ENCODE results near the gene ERBB4.

The ERBB4 gene

DNA sequence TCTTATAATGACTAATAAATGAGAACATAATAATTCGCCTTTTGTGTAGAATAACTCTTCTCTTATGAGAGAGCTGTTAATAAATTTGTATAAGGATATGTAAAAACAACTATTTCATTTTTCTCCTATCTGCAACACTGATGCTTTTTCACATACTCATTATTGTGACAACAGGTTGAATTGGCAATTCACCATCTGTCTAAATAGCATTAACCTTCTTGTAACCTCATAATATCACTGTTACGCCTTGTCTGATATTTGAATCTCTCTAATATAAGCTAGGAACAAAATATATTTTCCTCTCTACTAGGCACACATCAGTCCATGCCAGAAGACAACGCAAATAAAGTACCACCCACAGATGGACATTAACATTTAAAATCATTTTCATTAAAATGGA, 1043.3 kb downstream of the ERBB4 start:
- Histone ChIP-seq H3K4me3 (ENCODE audit: low read length) (no peak overlapping the region), H3K4me1 (ENCODE audit: control insufficient read depth, insufficient read depth, low read length) (0 out of 2 replicates have a peak, but pooled peaks cover 2% of the 10 kb centered on the region), H3K9me3 (ENCODE audit: control insufficient read depth, insufficient read depth, low read length) (no peaks in the 10 kb centered on the region), H3K27me3 (ENCODE audit: control insufficient read depth, insufficient read depth, low read length) (no peaks in the 10 kb centered on the region), H3K27ac (ENCODE audit: low read length) (no peak overlapping the region), H3K36me3 (ENCODE audit: control insufficient read depth, insufficient read depth, low read length) (no peaks in the 10 kb centered on the region)
- DNase-seq (ENCODE audit: low read depth, low spot score): no peak
- no CpG with 5 or more reads among the region's 3 CpGs for WGBS (ENCODE audit: insufficient coverage, insufficient read length)

GRCh38 chr2:211494536-211494935, 1044.1 kb downstream of the ERBB4 start:
- Histone ChIP-seq H3K4me3 (ENCODE audit: low read length) (no peak overlapping the region), H3K36me3 (ENCODE audit: control insufficient read depth, insufficient read depth, low read length) (no peaks in the 10 kb centered on the region), H3K27me3 (ENCODE audit: control insufficient read depth, insufficient read depth, low read length) (no peaks in the 10 kb centered on the region), H3K4me1 (ENCODE audit: control insufficient read depth, insufficient read depth, low read length) (0 out of 2 replicates have a peak, but pooled peaks cover 2% of the 10 kb centered on the region), H3K27ac (ENCODE audit: low read length) (no peak overlapping the region), H3K9me3 (ENCODE audit: control insufficient read depth, insufficient read depth, low read length) (no peaks in the 10 kb centered on the region)
- DNase-seq (ENCODE audit: low read depth, low spot score): no peak
- no CpG with 5 or more reads among the region's 3 CpGs for WGBS (ENCODE audit: insufficient coverage, insufficient read length)

- no peak overlapping the region for H3K27ac ChIP-seq (ENCODE audit: low read length)
- no CpG with 5 or more reads among the region's 8 CpGs for WGBS (ENCODE audit: insufficient coverage, insufficient read length)
- H3K9me3 ChIP-seq (ENCODE audit: control insufficient read depth, insufficient read depth, low read length): no peaks in the 10 kb centered on the region
- no peak for DNase-seq (ENCODE audit: low read depth, low spot score)
- no peaks in the 10 kb centered on the region for H3K36me3 ChIP-seq (ENCODE audit: control insufficient read depth, insufficient read depth, low read length)
- H3K27me3 ChIP-seq (ENCODE audit: control insufficient read depth, insufficient read depth, low read length): no peaks in the 10 kb centered on the region
- H3K4me3 ChIP-seq (ENCODE audit: low read length): no peak overlapping the region
- H3K4me1 ChIP-seq (ENCODE audit: control insufficient read depth, insufficient read depth, low read length): 0 out of 2 replicates have a peak, but pooled peaks cover 2% of the 10 kb centered on the region
Measured at GRCh38 chr2:211494085-211494484, 1044.5 kb downstream of the ERBB4 start.

GRCh38 chr2:211487733-211488132, 1050.9 kb downstream of the ERBB4 start:
- no peaks in the 10 kb centered on the region for H3K27me3 ChIP-seq (ENCODE audit: control insufficient read depth, insufficient read depth, low read length)
- H3K9me3 ChIP-seq (ENCODE audit: control insufficient read depth, insufficient read depth, low read length): no peaks in the 10 kb centered on the region
- no peaks in the 10 kb centered on the region for H3K4me1 ChIP-seq (ENCODE audit: control insufficient read depth, insufficient read depth, low read length)
- no peak overlapping the region for H3K27ac ChIP-seq (ENCODE audit: low read length)
- no peak for DNase-seq (ENCODE audit: low read depth, low spot score)
- H3K4me3 ChIP-seq (ENCODE audit: low read length): no peak overlapping the region
- no peaks in the 10 kb centered on the region for H3K36me3 ChIP-seq (ENCODE audit: control insufficient read depth, insufficient read depth, low read length)
- WGBS (ENCODE audit: insufficient coverage, insufficient read length): no CpG with 5 or more reads among the region's 2 CpGs

DNA sequence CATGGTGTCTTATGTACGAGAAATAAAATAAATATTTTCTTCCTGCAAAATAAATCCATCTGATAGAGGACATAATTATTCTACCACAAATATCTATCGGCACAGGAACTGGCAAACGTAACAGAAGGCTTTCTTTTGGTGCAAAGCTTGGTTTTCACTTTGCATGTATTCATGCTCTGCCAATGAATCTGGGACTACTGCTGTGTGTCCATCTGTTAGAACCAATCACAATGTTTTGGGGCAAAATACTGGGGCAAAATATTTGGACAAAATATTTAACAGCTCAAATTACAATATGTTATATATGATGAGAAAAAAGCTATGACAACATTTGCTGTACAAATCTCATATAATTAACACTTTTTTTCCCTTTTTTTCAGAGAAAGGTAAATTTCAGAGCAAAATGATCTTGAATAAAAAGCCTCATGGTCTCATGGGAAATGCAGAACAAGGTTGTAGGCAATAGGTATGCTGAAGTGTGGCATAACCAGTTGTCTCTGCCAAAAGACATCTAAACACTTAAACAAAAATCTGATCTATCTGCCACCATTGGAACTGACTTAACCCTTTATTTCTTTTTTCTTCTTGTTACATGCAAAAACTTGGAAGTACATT, 1059.0 kb downstream of the ERBB4 start:
- no peak overlapping the region for H3K4me3 ChIP-seq (ENCODE audit: low read length)
- WGBS (ENCODE audit: insufficient coverage, insufficient read length): no CpG with 5 or more reads among the region's 3 CpGs

DNA sequence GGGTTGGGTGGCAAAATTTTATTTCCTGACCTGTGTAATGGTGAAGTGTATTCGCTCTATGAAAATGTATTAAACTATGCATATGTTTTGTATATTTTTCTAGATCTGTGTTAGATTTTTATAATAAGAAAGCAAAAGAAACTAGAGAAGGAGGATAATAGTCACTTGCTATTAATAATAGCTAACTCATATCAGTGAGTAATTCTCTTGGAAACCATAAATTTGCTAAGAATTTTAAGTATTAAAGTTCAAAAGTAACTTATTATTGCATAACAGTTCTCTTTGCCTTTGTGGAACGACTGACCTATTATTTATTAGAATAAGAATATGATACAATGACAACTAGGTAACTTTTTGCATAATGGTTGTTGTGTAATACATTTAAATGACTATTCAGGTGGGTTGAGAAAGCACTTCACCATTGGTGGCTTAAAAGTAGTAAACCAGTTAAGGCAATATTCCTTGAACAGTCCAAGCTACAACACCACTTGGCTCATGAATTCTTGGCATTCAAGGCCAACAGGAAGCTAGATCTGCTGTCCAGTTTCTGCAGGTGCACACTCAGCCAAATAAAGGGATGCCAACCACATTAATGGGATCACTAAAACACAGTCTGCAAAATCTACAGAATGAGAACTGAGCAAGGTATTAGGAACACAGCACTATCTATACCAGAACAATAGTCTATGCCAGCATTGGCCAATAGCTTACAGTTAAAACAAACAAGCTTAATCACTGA, 1060.9 kb downstream of the ERBB4 start:
- Histone ChIP-seq H3K27me3 (ENCODE audit: control insufficient read depth, insufficient read depth, low read length) (no peaks in the 10 kb centered on the region), H3K9me3 (ENCODE audit: control insufficient read depth, insufficient read depth, low read length) (no peaks in the 10 kb centered on the region), H3K36me3 (ENCODE audit: control insufficient read depth, insufficient read depth, low read length) (no peaks in the 10 kb centered on the region), H3K4me1 (ENCODE audit: control insufficient read depth, insufficient read depth, low read length) (no peaks in the 10 kb centered on the region), H3K27ac (ENCODE audit: low read length) (no peak overlapping the region), H3K4me3 (ENCODE audit: low read length) (no peak overlapping the region)
- no CpG with 5 or more reads among the region's 2 CpGs for WGBS (ENCODE audit: insufficient coverage, insufficient read length)
- no peak for DNase-seq (ENCODE audit: low read depth, low spot score)

More for the DNA sequence above, 1059.0 kb downstream of the ERBB4 start:
- Histone ChIP-seq H3K36me3 (ENCODE audit: control insufficient read depth, insufficient read depth, low read length) (no peaks in the 10 kb centered on the region), H3K9me3 (ENCODE audit: control insufficient read depth, insufficient read depth, low read length) (no peaks in the 10 kb centered on the region), H3K27ac (ENCODE audit: low read length) (no peak overlapping the region), H3K4me1 (ENCODE audit: control insufficient read depth, insufficient read depth, low read length) (no peaks in the 10 kb centered on the region), H3K27me3 (ENCODE audit: control insufficient read depth, insufficient read depth, low read length) (no peaks in the 10 kb centered on the region)
- DNase-seq (ENCODE audit: low read depth, low spot score): no peak

GRCh38 chr2:211473116-211473515, 1065.5 kb downstream of the ERBB4 start:
- H3K36me3 ChIP-seq (ENCODE audit: control insufficient read depth, insufficient read depth, low read length): no peaks in the 10 kb centered on the region
- H3K4me3 ChIP-seq (ENCODE audit: low read length): no peak overlapping the region
- H3K27ac ChIP-seq (ENCODE audit: low read length): no peak overlapping the region
- no peaks in the 10 kb centered on the region for H3K27me3 ChIP-seq (ENCODE audit: control insufficient read depth, insufficient read depth, low read length)
- DNase-seq (ENCODE audit: low read depth, low spot score): no peak
- H3K9me3 ChIP-seq (ENCODE audit: control insufficient read depth, insufficient read depth, low read length): no peaks in the 10 kb centered on the region
- peaks cover 6% of the 10 kb centered on the region for H3K4me1 ChIP-seq (ENCODE audit: control insufficient read depth, insufficient read depth, low read length)

- DNase-seq (ENCODE audit: low read depth, low spot score): no peak
- no peaks in the 10 kb centered on the region for H3K36me3 ChIP-seq (ENCODE audit: control insufficient read depth, insufficient read depth, low read length)
- no peak overlapping the region for H3K27ac ChIP-seq (ENCODE audit: low read length)
- H3K27me3 ChIP-seq (ENCODE audit: control insufficient read depth, insufficient read depth, low read length): no peaks in the 10 kb centered on the region
- H3K4me3 ChIP-seq (ENCODE audit: low read length): no peak overlapping the region
- H3K9me3 ChIP-seq (ENCODE audit: control insufficient read depth, insufficient read depth, low read length): no peaks in the 10 kb centered on the region
- no CpG with 5 or more reads among the region's 3 CpGs for WGBS (ENCODE audit: insufficient coverage, insufficient read length)
- peaks cover 6% of the 10 kb centered on the region for H3K4me1 ChIP-seq (ENCODE audit: control insufficient read depth, insufficient read depth, low read length)
Measured at GRCh38 chr2:211469664-211470059, 1068.9 kb downstream of the ERBB4 start.

GRCh38 chr2:211468877-211469663, 1069.5 kb downstream of the ERBB4 start:
- WGBS (ENCODE audit: insufficient coverage, insufficient read length): no CpG with 5 or more reads among the region's 4 CpGs
- H3K27me3 ChIP-seq (ENCODE audit: control insufficient read depth, insufficient read depth, low read length): no peaks in the 10 kb centered on the region
- H3K36me3 ChIP-seq (ENCODE audit: control insufficient read depth, insufficient read depth, low read length): no peaks in the 10 kb centered on the region
- no peaks in the 10 kb centered on the region for H3K9me3 ChIP-seq (ENCODE audit: control insufficient read depth, insufficient read depth, low read length)
- H3K4me1 ChIP-seq (ENCODE audit: control insufficient read depth, insufficient read depth, low read length): peaks cover 6% of the 10 kb centered on the region
- DNase-seq (ENCODE audit: low read depth, low spot score): no peak
- no peak overlapping the region for H3K4me3 ChIP-seq (ENCODE audit: low read length)
- no peak overlapping the region for H3K27ac ChIP-seq (ENCODE audit: low read length)

GRCh38 chr2:211468217-211468616, 1070.4 kb downstream of the ERBB4 start:
- Histone ChIP-seq H3K4me1 (ENCODE audit: control insufficient read depth, insufficient read depth, low read length) (peaks cover 6% of the 10 kb centered on the region), H3K4me3 (ENCODE audit: low read length) (no peak overlapping the region), H3K27me3 (ENCODE audit: control insufficient read depth, insufficient read depth, low read length) (no peaks in the 10 kb centered on the region), H3K9me3 (ENCODE audit: control insufficient read depth, insufficient read depth, low read length) (no peaks in the 10 kb centered on the region), H3K27ac (ENCODE audit: low read length) (no peak overlapping the region), H3K36me3 (ENCODE audit: control insufficient read depth, insufficient read depth, low read length) (no peaks in the 10 kb centered on the region)
- no peak for DNase-seq (ENCODE audit: low read depth, low spot score)
- WGBS (ENCODE audit: insufficient coverage, insufficient read length): no CpG with 5 or more reads among the region's 4 CpGs
